Fibroblast of villous mesenchyme (primary cell): ENCODE results near the gene LLGL2. TPM values are rescaled to one million over a fixed set of nuclear protein-coding genes. Genes with fewer than 3 reads are reported as not detected.

Source experiments
- DNase-seq: peaks from one replicate; pipeline ENCODE4 v3.0.0-alpha.2; 2010; ENCODE audit warnings: low read depth
- H3K4me3 ChIP-seq: 2 replicates; pipeline ENCODE4 v1.5.1; 2011; ENCODE audit warnings: low read depth, mild to moderate bottlenecking, low read length
- CTCF ChIP-seq: IDR thresholded peaks from 2 replicates; pipeline ENCODE4 v1.5.1; 2012; ENCODE audit warnings: low read depth, mild to moderate bottlenecking, low read length; ENCODE audit not compliant: insufficient read depth
- total RNA-seq: library from RNA; depleted of rRNA; stranded (reverse); fragments of >200 nt; gene quantifications from 2 replicates; pipeline ENCODE4 v1.2.3, GENCODE V29; 2012

The LLGL2 gene
- total RNA-seq, 1 donor, result 2.2 TPM

DNA sequence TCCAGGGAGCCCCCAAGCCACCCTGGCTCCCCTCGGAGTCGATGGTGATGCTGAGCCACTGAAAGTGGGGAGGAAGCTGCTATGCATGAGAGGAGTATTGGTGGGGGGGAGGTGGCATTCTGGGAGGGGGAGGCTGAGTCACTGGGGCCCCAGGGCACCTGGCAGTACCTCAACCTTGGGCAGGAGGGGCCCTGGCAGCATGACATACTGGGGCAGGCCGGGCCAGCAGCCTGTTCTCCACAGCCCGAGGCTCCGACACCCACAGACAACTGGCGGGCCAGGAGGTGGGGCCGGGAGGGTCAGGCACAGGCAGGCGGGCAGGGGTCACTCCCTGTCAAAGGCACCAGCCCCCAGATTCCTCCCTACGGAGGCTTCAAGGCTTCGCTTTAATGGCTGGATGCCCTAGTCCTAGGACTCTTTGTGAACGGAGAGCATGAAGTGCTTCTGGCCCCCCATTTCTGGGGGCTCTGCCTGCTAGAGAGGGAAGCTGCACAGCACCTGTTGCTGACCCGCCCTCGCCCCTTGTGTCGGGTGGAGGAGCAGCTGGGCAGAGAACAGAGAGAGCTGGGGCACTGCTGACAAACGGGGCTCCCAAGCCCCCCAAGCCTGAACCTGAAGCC, 11.1 kb upstream of the LLGL2 start:
- TF ChIP-seq CTCF, result no peak
- DNase-seq, result no peak
- peak overlapping the region; percentile 82 for H3K4me3 ChIP-seq

- TF ChIP-seq CTCF, result no peak
- H3K4me3 ChIP-seq, result peak overlapping the region; percentile 82
- DNase-seq, result peak; percentile 23
Observed at GRCh38 chr17:75514919-75515495, 10.5 kb upstream of the LLGL2 start.

GRCh38 chr17:75515496-75516254, 9.8 kb upstream of the LLGL2 start, which contains the start of gene CASKIN2:
Gene CASKIN2, minus strand, starts transcription at chr17:75515537. Its CDS starts 1,733 bp downstream, at chr17:75513804.
- peak; percentile 91 for DNase-seq
- TF ChIP-seq CTCF, result peak; percentile 98

DNA sequence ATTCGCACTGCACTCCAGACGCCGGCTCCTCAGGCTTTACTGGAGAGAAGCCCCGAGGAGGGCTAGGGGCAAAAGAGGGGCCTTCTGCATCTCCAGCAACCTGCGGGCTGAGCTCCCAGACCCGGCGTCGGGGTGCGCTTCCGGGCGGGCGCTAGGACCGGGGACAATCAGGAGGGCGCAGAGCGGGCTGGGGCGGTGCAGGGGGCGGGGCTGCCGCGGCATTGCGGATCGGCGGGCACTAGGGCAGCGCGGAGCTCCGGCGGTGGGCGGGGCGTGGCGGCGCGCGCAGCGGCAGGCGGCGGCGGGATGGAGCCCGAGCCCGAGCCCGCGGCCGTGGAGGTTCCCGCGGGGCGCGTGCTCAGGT, 9.3 kb upstream of the LLGL2 start, which contains the start of gene TSEN54:
TSS of gene TSEN54 (plus strand) at position 274 of the 364 bp plus-strand sequence. CDS start at position 307, 33 bp downstream.
- peak; percentile 86 for DNase-seq
- peak within 1 kb of the TSS; percentile 82 for H3K4me3 ChIP-seq
- TF ChIP-seq CTCF, result no peak

More at GRCh38 chr17:75515496-75516254, 9.8 kb upstream of the LLGL2 start, which contains the start of gene CASKIN2:
- peak within 1 kb of the TSS; percentile 82 for H3K4me3 ChIP-seq

DNA sequence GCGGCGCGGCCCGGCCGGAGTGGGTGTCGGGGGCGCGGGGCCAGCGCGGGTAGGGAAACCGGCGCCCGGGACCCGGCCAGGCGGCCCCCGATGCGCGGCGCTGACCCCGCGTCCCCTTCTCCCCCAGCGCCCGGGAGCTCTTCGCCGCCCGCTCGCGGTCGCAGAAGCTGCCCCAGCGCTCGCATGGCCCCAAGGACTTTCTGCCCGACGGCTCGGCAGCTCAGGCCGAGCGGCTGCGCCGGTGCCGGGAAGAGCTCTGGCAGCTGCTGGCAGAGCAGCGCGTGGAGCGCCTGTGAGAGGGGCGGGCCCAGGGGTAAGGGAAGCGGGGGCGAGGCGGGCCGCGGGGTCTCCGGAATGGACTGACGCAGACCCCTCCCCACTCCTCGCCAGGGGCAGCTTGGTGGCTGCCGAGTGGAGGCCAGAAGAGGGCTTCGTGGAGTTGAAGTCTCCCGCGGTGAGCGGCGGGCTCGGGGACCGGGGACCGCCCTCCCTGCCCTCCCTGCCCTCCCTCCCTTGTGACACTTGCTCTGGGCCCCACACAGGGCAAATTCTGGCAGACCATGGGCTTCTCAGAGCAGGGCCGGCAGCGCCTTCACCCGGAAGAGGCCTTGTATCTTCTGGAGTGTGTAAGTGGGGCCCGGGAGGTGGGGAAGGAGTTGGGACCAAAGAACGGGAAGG, 8.7 kb upstream of the LLGL2 start:
- H3K4me3 ChIP-seq, result peak overlapping the region; percentile 82
- DNase-seq, result no peak
- TF ChIP-seq CTCF, result no peak

GRCh38 chr17:75517297-75517865, 8.1 kb upstream of the LLGL2 start:
- TF ChIP-seq CTCF, result no peak
- DNase-seq, result no peak
- H3K4me3 ChIP-seq, result peak overlapping the region; percentile 82
